LoVo (cell line): ENCODE results near the gene FARS2.

ENCODE experiments used
- DNase-seq: peaks from one replicate; pipeline ENCODE4 v3.0.0-alpha.2; 2016; ENCODE audit warnings: low spot score

FARS2 gene

DNA sequence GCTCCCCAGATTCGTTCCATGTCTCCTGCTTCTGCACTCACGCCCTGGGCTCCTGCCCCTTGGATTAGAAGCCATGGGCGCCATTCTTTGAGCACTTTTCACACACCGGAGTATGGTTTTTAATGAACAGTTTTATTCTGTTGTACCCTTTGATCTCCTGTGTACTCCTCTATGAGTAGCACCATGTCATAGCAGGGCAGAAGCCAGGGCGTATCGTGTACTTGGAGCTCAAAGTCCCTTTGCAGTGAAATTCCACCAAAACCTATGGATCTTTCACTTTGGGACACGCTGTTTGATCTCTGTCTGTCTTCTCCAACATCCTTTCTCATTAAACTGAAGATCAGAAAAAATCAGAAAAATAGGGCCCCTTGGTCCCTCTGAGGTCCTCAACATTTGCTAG is 470.1 kb downstream of the FARS2 start:
- DNase-seq = no peak

DNA sequence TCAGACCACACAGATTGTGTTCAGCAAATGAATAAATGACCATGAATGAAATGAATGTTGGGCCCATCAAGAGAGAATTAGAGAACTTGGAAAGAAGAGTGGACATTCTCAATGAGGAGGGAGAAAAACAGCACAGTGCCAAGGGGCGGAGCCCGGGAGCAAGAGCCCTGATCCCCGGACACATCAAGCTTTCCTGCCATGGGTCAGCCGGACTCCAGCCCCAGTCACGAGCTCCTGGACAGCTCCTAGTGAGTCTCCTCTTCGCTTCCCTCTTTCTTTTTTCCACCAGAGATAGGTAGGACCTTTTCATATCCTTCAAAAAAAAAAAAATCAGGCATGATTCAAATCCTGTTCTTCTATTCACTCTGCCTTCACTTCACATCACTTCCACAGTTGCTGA is 471.2 kb downstream of the FARS2 start:
- DNase-seq = no peak

DNA sequence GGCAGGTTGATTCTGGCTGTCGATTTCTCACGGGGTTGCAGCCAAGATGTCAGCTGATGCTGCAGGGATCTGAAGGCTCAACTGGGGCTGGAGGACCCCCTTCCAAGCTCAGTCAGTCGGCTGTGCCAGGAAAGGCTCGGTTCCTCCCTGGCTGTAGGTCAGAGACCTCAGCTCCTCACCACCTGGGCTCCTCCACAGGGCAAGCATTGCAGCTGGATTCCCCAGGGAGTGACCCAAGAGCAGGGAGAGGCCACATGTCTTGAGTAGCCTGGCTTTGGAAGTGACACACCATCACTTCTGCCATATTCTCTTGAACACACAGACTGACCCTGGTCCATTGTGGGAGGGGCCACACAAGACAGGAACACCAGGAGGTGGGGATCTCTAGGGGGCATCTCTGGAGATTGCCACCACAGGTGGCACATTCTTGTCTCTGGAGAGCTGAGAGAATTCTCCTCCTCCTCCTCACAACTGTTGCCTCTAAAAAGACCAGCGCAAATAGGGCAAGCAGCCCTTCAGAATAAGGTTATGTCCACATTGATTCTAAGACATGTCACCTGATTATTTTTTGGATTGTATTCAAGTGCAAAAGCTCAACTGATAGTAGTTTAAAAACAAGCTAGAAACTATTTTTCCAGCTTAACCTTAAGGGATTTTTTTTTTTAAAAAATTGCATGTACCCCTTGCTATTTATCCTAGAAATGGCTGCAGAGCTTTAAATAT is 474.9 kb downstream of the FARS2 start:
- DNase-seq = no peak

GRCh38 chr6:5737460-5737859 is 476.1 kb downstream of the FARS2 start:
- DNase-seq = no peak

- DNase-seq = no peak
Measured at GRCh38 chr6:5738211-5738610, 476.9 kb downstream of the FARS2 start.

- no peak for DNase-seq
Measured at GRCh38 chr6:5744497-5744896, 483.2 kb downstream of the FARS2 start.

DNA sequence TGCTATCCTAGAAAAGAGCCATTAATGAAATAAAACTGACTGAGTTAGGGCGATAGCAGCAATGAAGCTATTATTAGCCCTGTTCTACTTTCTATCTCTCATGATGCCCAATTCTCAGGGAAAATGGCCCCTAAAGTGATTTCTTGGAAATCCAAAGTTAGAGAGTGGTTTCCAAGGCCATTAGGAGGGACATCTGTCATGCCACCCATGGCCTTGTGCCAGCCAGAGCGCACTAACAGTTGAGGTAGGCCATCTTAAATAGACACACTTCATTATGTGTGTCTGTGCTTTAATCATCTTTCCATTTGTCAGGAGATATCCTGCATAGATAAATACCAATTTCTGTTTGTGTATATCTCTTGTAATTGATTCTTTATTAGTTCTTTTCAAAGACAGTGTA is 483.8 kb downstream of the FARS2 start:
- DNase-seq = no peak

DNA sequence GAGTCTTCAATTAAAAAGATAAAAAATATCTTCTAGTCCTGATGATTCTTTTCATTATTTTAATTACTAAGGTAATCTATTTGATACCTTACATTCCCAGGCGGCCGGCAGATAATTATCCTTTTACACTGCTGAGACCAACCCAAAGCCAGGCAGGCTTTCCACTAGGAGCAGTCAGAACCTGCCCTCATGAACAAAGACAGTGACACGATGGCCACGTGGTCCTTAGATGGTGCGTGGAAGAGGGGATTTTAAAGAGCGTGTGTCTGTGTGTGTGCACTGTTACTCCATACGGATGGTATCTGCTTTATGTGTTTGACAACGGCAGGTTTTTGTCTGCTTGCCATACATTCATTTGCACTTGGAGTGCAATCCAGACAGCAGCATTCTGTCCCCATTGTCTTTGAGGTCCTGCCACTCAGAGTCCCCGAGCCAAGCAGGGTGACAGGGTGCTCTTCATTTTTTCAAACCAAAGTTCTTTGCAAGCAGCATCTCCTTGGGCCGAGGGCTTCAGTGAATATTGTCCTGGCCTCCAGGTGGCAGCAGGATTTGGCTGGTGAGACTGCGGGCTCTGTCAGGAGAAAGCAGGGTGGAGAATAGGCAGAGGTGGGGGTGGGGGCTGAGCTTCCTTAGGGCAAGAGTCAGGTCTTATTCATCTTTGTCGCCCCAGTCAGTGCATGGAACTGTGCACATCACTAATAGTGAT is 484.9 kb downstream of the FARS2 start:
- DNase-seq = no peak

GRCh38 chr6:5746759-5747130 is 485.4 kb downstream of the FARS2 start:
- no peak for DNase-seq

- no peak for DNase-seq
Measured at GRCh38 chr6:5747379-5747778, 486.1 kb downstream of the FARS2 start.

- no peak for DNase-seq
Measured at GRCh38 chr6:5749016-5749650, 487.8 kb downstream of the FARS2 start.

DNA sequence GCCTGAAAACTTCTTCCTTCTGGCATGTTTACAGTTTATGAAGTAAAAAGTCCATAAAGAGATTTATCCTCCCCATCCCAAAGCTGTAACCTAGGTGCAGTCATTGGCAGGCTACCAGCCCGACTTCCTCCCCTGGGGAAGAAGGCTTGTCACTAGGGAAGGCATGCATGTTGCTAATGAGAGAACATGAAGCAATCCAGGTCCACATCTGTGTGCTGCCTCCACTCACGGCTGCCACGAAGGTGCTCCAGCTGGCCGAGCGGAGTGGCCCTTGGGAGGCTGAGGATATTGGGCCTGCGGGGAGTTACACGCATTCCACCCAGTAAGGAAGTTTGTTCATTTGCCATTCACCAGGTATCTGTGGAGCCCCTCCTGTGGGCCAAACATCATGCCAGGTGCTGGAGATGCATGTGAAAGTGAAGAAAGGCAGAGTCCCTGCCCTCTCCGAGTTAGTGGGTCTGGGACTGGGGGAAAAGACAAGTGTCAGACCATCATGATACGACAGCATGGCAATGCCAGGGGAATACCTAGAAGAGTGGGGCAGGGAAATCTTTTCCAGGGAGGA is 488.4 kb downstream of the FARS2 start:
- DNase-seq = no peak

GRCh38 chr6:5751525-5752390 is 490.4 kb downstream of the FARS2 start:
- DNase-seq = no peak

DNA sequence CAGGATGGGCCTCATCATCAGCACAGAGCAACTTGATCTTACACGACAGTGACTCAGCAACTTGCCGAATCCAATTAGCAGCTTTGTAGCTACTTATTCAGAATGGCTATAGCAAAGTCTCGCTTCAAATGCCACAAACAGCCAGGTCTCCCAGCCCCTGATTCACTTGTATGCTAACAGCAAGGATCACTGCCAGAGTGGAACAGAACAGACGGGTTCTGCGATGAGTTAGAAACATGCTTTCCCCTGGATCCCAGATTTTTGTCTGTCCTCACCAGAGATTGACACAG is 491.0 kb downstream of the FARS2 start:
- DNase-seq = no peak

- no peak for DNase-seq
Measured at GRCh38 chr6:5753209-5753608, 491.9 kb downstream of the FARS2 start.

DNA sequence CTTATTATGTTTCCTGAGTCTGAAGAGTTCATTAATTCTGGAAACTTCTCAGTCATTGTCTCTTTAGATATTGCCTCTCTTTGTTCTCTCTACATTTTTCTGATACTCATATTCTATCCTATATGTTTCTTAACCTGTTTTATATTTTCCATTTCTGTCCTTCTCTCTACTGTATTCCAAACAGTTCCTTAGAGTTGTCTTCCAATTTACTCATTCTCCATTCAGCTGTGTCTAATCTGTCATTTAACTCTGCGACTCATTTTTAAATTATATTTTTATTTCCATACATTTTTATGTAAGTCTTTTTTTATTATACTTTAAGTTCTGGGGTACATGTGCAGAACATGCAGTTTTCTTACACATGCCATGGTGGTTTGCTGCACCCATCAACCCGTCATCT is 493.6 kb downstream of the FARS2 start:
- no peak for DNase-seq

DNA sequence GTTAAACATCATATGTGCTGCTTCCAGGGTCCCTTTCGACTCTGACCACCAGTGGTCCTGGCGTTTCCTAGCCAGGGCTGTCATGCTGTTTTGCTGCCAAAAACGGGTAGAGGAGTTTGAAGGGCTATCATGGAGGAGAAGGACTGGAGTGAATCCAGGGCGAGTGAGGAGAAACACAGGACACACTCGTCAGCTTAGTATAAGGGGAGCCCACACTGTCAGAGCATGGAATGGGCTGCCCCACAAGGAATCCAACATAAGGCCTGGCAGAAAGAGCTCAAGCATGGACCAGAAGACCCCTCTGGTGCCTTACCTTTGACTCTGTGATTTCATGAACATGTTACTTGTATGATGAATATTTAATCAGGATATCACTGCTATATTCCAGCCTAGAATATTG is 498.3 kb downstream of the FARS2 start:
- DNase-seq = no peak

GRCh38 chr6:5761370-5761769 is 500.1 kb downstream of the FARS2 start:
- DNase-seq = no peak

DNA sequence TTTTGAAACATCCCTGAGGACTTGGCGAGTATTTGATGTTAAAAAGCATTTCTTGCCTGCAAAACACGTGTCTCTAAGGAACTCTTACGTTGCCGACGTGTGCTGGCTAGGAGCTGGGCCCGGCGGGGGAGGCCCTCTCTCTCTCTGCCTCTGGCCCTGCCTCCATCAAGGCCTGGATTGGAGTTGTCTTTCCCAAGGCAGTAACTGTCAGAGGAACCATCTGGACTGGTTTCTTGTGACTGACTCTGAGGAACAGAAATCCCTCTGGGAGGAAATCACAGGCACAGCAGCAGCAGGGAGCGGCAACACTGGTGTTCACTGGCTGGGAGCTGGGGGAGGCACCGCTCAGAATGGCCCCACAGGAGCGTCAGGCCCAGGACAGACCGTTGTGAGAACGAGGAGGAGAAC is 501.3 kb downstream of the FARS2 start:
- no peak for DNase-seq

- DNase-seq = no peak
Measured at GRCh38 chr6:5763407-5763806, 502.1 kb downstream of the FARS2 start.

GRCh38 chr6:5763871-5764270 is 502.6 kb downstream of the FARS2 start:
- no peak for DNase-seq

GRCh38 chr6:5764401-5764955 is 503.2 kb downstream of the FARS2 start:
- no peak for DNase-seq
